HG03442 (cell line): ENCODE measurements around the gene ZNF181.
A peak's percentile ranks its signal among the peaks of the same experiment; 100 is the strongest.
"Not testable (repeated sequence)": the region's sequence is repeated elsewhere in the genome, so short reads cannot be mapped to it uniquely, and the experiment has no call there.

Source experiments
- ATAC-seq: cut with Tn5 transposase; IDR thresholded peaks from one replicate; pipeline ENCODE4 v1.9.1; 2021; ENCODE audit warnings: mild to moderate bottlenecking, moderate library complexity; ENCODE audit not compliant: unreplicated experiment

The ZNF181 gene

GRCh38 chr19:34733746-34734536, at the start of gene ZNF181:
Gene ZNF181, plus strand, starts transcription at chr19:34734243. Its CDS starts 795 bp downstream, at chr19:34735038.
- peak; percentile 68 for ATAC-seq

- not testable (repeated sequence) for ATAC-seq
Observed at GRCh38 chr19:34685266-34685665, 48.8 kb upstream of the ZNF181 start.

GRCh38 chr19:34686455-34686854, 47.6 kb upstream of the ZNF181 start:
- ATAC-seq: no peak

- no peak for ATAC-seq
Observed at GRCh38 chr19:34687348-34687747, 46.7 kb upstream of the ZNF181 start.

GRCh38 chr19:34688592-34688991, 45.5 kb upstream of the ZNF181 start:
- no peak for ATAC-seq

GRCh38 chr19:34690372-34690771, 43.7 kb upstream of the ZNF181 start:
- ATAC-seq: no peak

- ATAC-seq: no peak
Observed at GRCh38 chr19:34692549-34692948, 41.5 kb upstream of the ZNF181 start.

- no peak for ATAC-seq
Observed at GRCh38 chr19:34707661-34708060, 26.4 kb upstream of the ZNF181 start.

- ATAC-seq: no peak
Observed at GRCh38 chr19:34711890-34712289, 22.2 kb upstream of the ZNF181 start.

- ATAC-seq: no peak
Observed at GRCh38 chr19:34712395-34713261, 21.4 kb upstream of the ZNF181 start.

- ATAC-seq: no peak
Observed at GRCh38 chr19:34713262-34713637, 20.8 kb upstream of the ZNF181 start.

- no peak for ATAC-seq
Observed at GRCh38 chr19:34715357-34715756, 18.7 kb upstream of the ZNF181 start.

- no peak for ATAC-seq
Observed at GRCh38 chr19:34722353-34722752, 11.7 kb upstream of the ZNF181 start.

- ATAC-seq: no peak
Observed at GRCh38 chr19:34725400-34725799, 8.6 kb upstream of the ZNF181 start.

- no peak for ATAC-seq
Observed at GRCh38 chr19:34731019-34731829, 2.8 kb upstream of the ZNF181 start.

GRCh38 chr19:34731964-34732363, 2.1 kb upstream of the ZNF181 start:
- no peak for ATAC-seq

- no peak for ATAC-seq
Observed at GRCh38 chr19:34732612-34733211, 1.3 kb upstream of the ZNF181 start.

- ATAC-seq: no peak
Observed at GRCh38 chr19:34733266-34733745, 737 bp upstream of the ZNF181 start.

- no peak for ATAC-seq
Observed at GRCh38 chr19:34734537-34735103, 577 bp downstream of the ZNF181 start.
